Thymus (tissue), 11 donors: ENCODE data around the gene CELF4. TPM values are rescaled to one million over a fixed set of nuclear protein-coding genes. Genes with fewer than 3 reads are reported as not detected.

Experiments
- DNase-seq, 9 donors: peaks; one replicate each; pipeline ENCODE4 v3.0.0-alpha.2; 2013; ENCODE audit warnings: low spot score in 9 of 9, low read depth in 6 of 9, missing footprints in 1 of 9
- H3K27ac ChIP-seq, 2 donors: one replicate each; pipeline ENCODE4 v1.5.1; 2013; ENCODE audit warnings: control low read depth in 1 of 2, low read depth in 1 of 2, low read length in 1 of 2, mild to moderate bottlenecking in 1 of 2, moderate library complexity in 1 of 2
- H3K27me3 ChIP-seq, 2 donors: one replicate each; pipeline ENCODE4 v1.5.1; 2013; ENCODE audit warnings: low read length in 1 of 2; ENCODE audit not compliant: control insufficient read depth in 2 of 2, insufficient read depth in 1 of 2
- H3K36me3 ChIP-seq, 2 donors: one replicate each; pipeline ENCODE4 v1.5.1; 2013; ENCODE audit warnings: low read length in 1 of 2, mild to moderate bottlenecking in 1 of 2, moderate library complexity in 1 of 2; ENCODE audit not compliant: control insufficient read depth in 2 of 2, insufficient read depth in 2 of 2
- H3K4me1 ChIP-seq, 2 donors: one replicate each; pipeline ENCODE4 v1.5.1; 2013; ENCODE audit warnings: low read length in 2 of 2; ENCODE audit not compliant: control insufficient read depth in 2 of 2, insufficient read depth in 2 of 2
- H3K4me3 ChIP-seq, 2 donors: one replicate each; pipeline ENCODE4 v1.5.1; 2013; ENCODE audit warnings: low read length in 2 of 2, control low read depth in 1 of 2, mild to moderate bottlenecking in 1 of 2
- H3K9me3 ChIP-seq, 2 donors: one replicate each; pipeline ENCODE4 v1.5.1; 2013; ENCODE audit warnings: low read length in 1 of 2, mild to moderate bottlenecking in 1 of 2; ENCODE audit not compliant: control insufficient read depth in 2 of 2, insufficient read depth in 1 of 2
- WGBS: extraction: QIAGEN DNeasy Blood & Tissue Kit; methylation state at CpG from one replicate; pipeline ENCODE4 v1.1.7; 2013; 5-methylcytosine and 5-hydroxymethylcytosine counted together
- polyA plus RNA-seq: library from polyadenylated mRNA; stranded (reverse); fragments of 200-250 nt; gene quantifications from one replicate; pipeline ENCODE4 v1.2.3, GENCODE V29; 2013
- total RNA-seq: library from RNA; stranded (reverse); fragments of 120-200 nt; gene quantifications from one replicate; pipeline ENCODE4 v1.2.4, GENCODE V29; 2013
- donor health status: healthy.

The CELF4 gene
- total and polyA plus RNA-seq, 2 donors, result 0.05 to 0.39 TPM

GRCh38 chr18:37222354-37222998 is 343.1 kb downstream of the CELF4 start:
- H3K27me3 ChIP-seq, result no peaks in the 10 kb centered on the region
- H3K27ac ChIP-seq, result no peak overlapping the region
- H3K36me3 ChIP-seq, result no peaks in the 10 kb centered on the region
- WGBS, result 89% methylated on average over 4 of the region's 4 CpGs
- no peaks in the 10 kb centered on the region for H3K9me3 ChIP-seq
- H3K4me1 ChIP-seq, result no peaks in the 10 kb centered on the region
- H3K4me3 ChIP-seq, result no peak overlapping the region
- no peak for DNase-seq

DNA sequence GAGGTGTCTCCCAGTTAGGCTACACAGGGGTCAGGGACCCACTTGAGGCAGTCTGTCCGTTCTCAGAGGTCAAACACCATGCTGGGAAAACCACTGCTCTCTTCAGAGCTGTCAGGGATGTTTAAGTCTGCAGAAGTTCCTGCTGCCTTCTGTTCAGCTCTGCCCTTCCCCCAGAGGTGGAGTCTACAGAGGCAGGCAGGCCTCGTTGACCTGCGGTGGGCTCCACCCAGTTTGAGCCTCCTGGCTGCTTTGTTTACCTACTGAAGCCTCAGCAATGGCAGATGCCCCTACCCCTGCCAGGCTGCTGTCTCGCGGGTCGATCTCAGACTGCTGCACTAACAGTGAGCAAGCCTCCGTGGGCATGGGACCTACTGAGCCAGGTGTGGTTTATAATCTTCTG is 346.3 kb downstream of the CELF4 start:
- no peak for DNase-seq
- H3K27me3 ChIP-seq, result no peaks in the 10 kb centered on the region
- H3K27ac ChIP-seq, result no peak overlapping the region
- no peaks in the 10 kb centered on the region for H3K36me3 ChIP-seq
- no peaks in the 10 kb centered on the region for H3K4me1 ChIP-seq
- no peaks in the 10 kb centered on the region for H3K9me3 ChIP-seq
- no peak overlapping the region for H3K4me3 ChIP-seq
- 91% methylated on average over 7 of the region's 7 CpGs for WGBS

DNA sequence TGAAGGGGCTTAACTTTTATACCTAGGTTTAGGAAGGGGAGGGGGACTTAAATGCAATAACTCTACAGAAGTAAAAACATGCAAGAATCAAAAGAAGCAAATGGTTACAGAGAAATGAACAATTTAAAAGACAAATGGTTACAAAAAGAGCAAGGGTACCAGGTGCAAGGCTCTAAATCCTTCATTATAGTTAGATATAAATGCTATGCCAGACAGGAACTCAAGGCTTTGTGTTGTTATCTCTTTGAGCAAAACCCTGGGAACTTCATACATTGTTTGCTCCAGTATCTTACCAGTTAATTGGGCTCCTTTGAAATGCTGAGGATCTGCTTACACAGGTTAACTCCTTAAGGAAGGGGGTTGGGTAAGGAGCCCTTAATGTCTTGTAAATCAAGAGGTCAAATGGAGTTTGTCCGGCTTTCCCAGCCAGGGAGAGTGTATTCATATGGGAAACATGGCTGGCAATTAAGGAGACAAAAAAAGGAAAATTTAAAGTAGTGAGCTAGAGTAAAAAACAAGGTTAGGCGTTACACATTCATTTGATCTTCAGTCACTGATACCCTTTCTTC is 347.5 kb downstream of the CELF4 start:
- Histone ChIP-seq H3K36me3 (no peaks in the 10 kb centered on the region), H3K27me3 (no peaks in the 10 kb centered on the region), H3K9me3 (no peaks in the 10 kb centered on the region), H3K4me3 (no peak overlapping the region), H3K27ac (no peak overlapping the region), H3K4me1 (no peaks in the 10 kb centered on the region)
- WGBS, result 91% methylated on average over 2 of the region's 2 CpGs
- no peak for DNase-seq

GRCh38 chr18:37210781-37211180 is 354.8 kb downstream of the CELF4 start:
- Histone ChIP-seq H3K4me3 (no peak overlapping the region), H3K9me3 (no peaks in the 10 kb centered on the region), H3K4me1 (no peaks in the 10 kb centered on the region), H3K36me3 (no peaks in the 10 kb centered on the region), H3K27me3 (no peaks in the 10 kb centered on the region), H3K27ac (no peak overlapping the region)
- 94% methylated on average over 1 of the region's 1 CpG for WGBS
- no peak for DNase-seq

DNA sequence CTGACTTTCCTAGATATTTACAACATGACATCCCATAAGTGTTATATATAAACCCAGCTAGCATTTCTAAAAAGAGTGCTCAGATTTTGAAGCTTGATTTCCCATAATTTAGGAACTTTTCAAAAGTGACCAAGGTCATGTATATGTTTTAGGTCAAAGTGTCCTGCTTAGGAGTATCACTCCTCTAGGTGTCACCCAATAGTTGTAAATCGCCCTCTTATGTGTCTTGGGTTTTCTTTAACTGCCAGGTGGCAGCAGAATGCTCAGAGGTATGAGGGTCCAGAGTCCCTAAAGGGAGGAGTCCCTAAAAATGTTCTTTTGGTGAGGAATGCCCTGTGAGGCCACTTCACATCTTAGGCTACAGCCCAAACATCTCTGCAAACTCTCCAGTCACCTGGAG is 358.3 kb downstream of the CELF4 start:
- no peak overlapping the region for H3K27ac ChIP-seq
- no peak for DNase-seq
- no peaks in the 10 kb centered on the region for H3K4me1 ChIP-seq
- H3K9me3 ChIP-seq, result no peaks in the 10 kb centered on the region
- no peaks in the 10 kb centered on the region for H3K27me3 ChIP-seq
- H3K4me3 ChIP-seq, result no peak overlapping the region
- no peaks in the 10 kb centered on the region for H3K36me3 ChIP-seq
- 89% methylated on average over 1 of the region's 1 CpG for WGBS

GRCh38 chr18:37199741-37200140 is 365.9 kb downstream of the CELF4 start:
- no peaks in the 10 kb centered on the region for H3K27me3 ChIP-seq
- WGBS, result 96% methylated on average over 2 of the region's 2 CpGs
- no peaks in the 10 kb centered on the region for H3K36me3 ChIP-seq
- no peaks in the 10 kb centered on the region for H3K9me3 ChIP-seq
- H3K4me3 ChIP-seq, result no peak overlapping the region
- H3K27ac ChIP-seq, result no peak overlapping the region
- H3K4me1 ChIP-seq, result no peaks in the 10 kb centered on the region
- DNase-seq, result no peak
